ENCODE measurements around the gene BARX2. TPM values are rescaled to one million over a fixed set of nuclear protein-coding genes. Genes with fewer than 3 reads are reported as not detected.
A peak's percentile ranks its signal among the peaks of the same experiment; 100 is the strongest.

The BARX2 gene
- total RNA-seq, 2 donors from 2014 or later = 0.16 to 6.1 TPM

- no peak for ATAC-seq
- H3K36me3 Mint-ChIP-seq = no peaks in the 10 kb centered on the region
Observed at GRCh38 chr11:129387434-129387833, 11.8 kb downstream of the BARX2 start.

GRCh38 chr11:129388824-129389223 lies 13.2 kb downstream of the BARX2 start:
- Mint-ChIP-seq H3K27ac (no peak overlapping the region), H3K9me3 (no peaks in the 10 kb centered on the region), H3K36me3 (no peaks in the 10 kb centered on the region)
- no peak for ATAC-seq
- DNase-seq (ENCODE audit: low spot score in 2 of 2) = no peak

More at GRCh38 chr11:129387434-129387833, 11.8 kb downstream of the BARX2 start:
- no peak overlapping the region for H3K27ac Mint-ChIP-seq
- no peak for DNase-seq (ENCODE audit: low spot score in 2 of 2)
- no peaks in the 10 kb centered on the region for H3K9me3 Mint-ChIP-seq

DNA sequence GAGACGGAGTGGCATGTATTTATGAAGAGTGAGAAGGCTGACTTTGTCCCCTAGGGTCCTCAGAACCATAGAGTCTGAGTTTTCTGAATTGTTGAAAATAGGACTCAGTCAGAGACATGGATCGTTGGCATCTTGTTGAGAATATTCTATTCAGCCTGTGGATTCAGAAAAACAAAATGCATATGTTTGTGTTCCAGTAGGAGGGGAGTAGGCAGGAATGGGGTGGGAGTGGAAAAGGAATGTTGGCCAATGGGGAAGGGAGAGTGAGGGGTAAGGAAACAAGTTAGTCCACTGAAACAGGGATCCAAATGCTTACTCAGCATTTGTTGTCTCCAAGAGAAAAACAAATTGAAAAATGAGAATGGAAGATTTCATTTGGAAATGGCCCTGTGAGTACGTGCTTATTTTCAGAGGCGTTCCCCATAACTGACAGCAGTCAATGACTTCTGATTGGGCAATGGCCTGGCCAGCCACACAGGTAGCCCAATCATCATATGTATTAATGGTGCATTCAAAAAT lies 14.7 kb downstream of the BARX2 start:
- ATAC-seq (no peak), DNase-seq (ENCODE audit: low spot score in 2 of 2) (no peak)
- no peaks in the 10 kb centered on the region for H3K36me3 Mint-ChIP-seq
- no peak overlapping the region for H3K27ac Mint-ChIP-seq
- H3K9me3 Mint-ChIP-seq = no peaks in the 10 kb centered on the region

- H3K27ac Mint-ChIP-seq = no peak overlapping the region
- DNase-seq (ENCODE audit: low spot score in 2 of 2) (no peak), ATAC-seq (no peak)
- H3K9me3 Mint-ChIP-seq = no peaks in the 10 kb centered on the region
- no peaks in the 10 kb centered on the region for H3K36me3 Mint-ChIP-seq
Observed at GRCh38 chr11:129391360-129391759, 15.7 kb downstream of the BARX2 start.

DNA sequence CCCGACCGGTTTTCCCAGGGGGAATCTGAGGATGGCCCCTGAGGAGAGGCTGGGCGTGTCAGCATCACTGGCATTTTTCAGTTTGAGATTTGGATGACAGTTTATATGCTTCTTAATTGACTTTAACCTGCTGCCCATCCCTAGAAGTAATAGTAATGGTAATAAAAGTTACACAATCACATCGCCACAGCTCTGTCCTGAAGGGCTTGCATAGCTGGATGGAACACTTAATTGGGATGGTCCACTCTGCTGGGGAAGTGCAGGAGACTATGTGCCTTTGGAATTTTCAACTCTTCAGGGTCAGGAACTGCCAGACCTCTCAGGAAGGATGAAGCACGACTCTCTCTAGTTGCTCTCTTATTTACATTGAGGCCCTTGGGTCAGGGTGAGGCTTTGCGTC lies 16.2 kb downstream of the BARX2 start:
- H3K27ac Mint-ChIP-seq = no peak overlapping the region
- no peaks in the 10 kb centered on the region for H3K36me3 Mint-ChIP-seq
- DNase-seq (ENCODE audit: low spot score in 2 of 2) (no peak), ATAC-seq (no peak)
- H3K9me3 Mint-ChIP-seq = no peaks in the 10 kb centered on the region

DNA sequence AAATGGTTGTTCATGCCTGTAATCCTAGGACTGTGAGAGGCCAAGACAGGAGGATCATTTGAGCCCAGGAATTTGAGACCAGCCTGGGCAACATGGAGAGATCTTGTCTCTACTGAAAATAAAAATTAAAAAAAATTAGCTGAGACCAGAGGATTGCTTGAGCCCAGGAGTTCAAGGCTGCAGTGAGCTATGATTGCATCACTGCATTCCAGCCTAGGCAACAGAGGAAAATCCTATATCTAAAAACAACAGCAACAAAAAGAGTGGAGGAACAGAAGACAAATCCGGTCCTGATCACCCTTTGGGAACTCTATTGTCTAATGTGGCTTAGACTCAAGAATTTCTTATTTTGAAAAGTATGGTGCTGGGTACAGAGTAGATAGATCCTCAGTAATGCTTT lies 17.3 kb downstream of the BARX2 start:
- H3K36me3 Mint-ChIP-seq = no peaks in the 10 kb centered on the region
- DNase-seq (ENCODE audit: low spot score in 2 of 2) = no peak
- ATAC-seq = no peak
- H3K9me3 Mint-ChIP-seq = no peaks in the 10 kb centered on the region
- no peak overlapping the region for H3K27ac Mint-ChIP-seq

DNA sequence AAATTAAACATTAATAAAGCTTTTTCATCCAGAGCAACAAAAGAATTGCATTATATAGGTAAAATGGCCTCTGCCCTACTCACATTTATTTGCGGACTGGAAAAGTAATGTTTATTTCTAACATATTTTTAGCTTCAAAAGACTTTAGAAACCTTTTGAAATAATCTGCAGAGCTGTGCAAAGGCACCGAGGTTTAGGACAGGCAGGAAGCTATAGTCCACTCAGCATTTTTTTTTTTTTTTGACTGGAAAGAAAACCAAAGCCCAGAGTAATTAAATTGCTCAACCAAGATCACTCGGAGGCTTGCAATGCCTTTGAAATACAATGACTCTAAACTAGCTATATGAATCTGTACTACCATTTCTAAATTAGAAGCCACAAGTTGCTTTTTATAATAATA lies 19.1 kb downstream of the BARX2 start:
- peaks cover 4 to 5% of the 10 kb centered on the region in 2 donors for H3K9me3 Mint-ChIP-seq
- ATAC-seq (no peak), DNase-seq (ENCODE audit: low spot score in 2 of 2) (no peak)
- H3K27ac Mint-ChIP-seq = no peak overlapping the region
- H3K36me3 Mint-ChIP-seq = no peaks in the 10 kb centered on the region

DNA sequence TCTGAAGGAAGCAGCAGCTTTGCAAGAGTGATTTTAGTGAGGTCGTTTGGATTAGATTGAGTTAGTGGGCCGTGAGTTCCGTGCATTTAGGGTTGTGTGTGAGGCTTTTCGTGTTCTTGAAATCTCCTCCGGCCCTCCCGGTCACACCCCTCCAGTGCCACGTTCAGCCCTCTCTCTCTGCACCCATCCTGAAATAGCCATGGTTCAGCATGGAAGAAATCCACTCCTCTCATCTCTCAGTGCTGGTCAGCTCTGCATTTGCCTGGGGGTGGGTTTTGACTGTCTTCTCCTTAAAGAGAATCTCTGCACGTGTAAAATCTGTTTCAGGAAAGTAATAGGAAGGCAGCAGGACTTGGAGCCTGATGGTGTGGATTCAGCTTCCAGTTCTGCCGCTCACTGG lies 19.8 kb downstream of the BARX2 start:
- no peak for DNase-seq (ENCODE audit: low spot score in 2 of 2)
- Mint-ChIP-seq H3K27ac (no peak overlapping the region), H3K9me3 (peaks cover 4 to 7% of the 10 kb centered on the region in 2 donors), H3K36me3 (no peaks in the 10 kb centered on the region)
- ATAC-seq = no peak

- ATAC-seq = no peak
- Mint-ChIP-seq H3K9me3 (peaks cover 4 to 11% of the 10 kb centered on the region in 2 donors), H3K27ac (no peak overlapping the region), H3K36me3 (no peaks in the 10 kb centered on the region)
- no peak for DNase-seq (ENCODE audit: low spot score in 2 of 2)
Observed at GRCh38 chr11:129395883-129396282, 20.2 kb downstream of the BARX2 start.

GRCh38 chr11:129396454-129396853 lies 20.8 kb downstream of the BARX2 start:
- no peak for DNase-seq (ENCODE audit: low spot score in 2 of 2)
- no peak for ATAC-seq
- H3K9me3 Mint-ChIP-seq = peaks cover 4 to 13% of the 10 kb centered on the region in 2 donors
- H3K27ac Mint-ChIP-seq = no peak overlapping the region
- H3K36me3 Mint-ChIP-seq = no peaks in the 10 kb centered on the region

- H3K9me3 Mint-ChIP-seq = peaks cover 4 to 13% of the 10 kb centered on the region in 2 donors
- no peak for ATAC-seq
- DNase-seq (ENCODE audit: low spot score in 2 of 2) = no peak
- H3K27ac Mint-ChIP-seq = no peak overlapping the region
- no peaks in the 10 kb centered on the region for H3K36me3 Mint-ChIP-seq
Observed at GRCh38 chr11:129402206-129403171, 26.8 kb downstream of the BARX2 start.

DNA sequence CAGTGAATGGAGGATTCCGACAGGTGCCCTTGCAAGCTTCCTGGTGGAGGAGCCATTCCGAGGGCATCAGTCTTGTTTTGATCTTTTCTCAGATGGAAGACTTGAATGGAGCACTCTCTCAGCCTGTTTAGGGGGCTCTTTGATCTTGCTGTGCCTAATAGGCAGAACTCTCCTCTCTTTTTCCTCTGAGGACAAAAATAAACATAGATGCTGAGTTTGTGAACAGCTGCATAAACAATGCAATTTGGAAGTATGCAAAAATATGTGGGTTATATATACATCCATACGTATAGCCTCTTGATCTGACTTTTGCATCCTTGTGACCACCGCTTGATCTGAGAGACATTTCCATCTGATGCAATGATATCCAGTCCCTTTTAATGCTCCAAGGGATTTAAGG lies 29.1 kb downstream of the BARX2 start:
- Mint-ChIP-seq H3K36me3 (no peaks in the 10 kb centered on the region), H3K9me3 (peaks cover 0 to 8% of the 10 kb centered on the region in 2 donors), H3K27ac (no peak overlapping the region)
- DNase-seq (ENCODE audit: low spot score in 2 of 2) (no peak), ATAC-seq (no peak)

DNA sequence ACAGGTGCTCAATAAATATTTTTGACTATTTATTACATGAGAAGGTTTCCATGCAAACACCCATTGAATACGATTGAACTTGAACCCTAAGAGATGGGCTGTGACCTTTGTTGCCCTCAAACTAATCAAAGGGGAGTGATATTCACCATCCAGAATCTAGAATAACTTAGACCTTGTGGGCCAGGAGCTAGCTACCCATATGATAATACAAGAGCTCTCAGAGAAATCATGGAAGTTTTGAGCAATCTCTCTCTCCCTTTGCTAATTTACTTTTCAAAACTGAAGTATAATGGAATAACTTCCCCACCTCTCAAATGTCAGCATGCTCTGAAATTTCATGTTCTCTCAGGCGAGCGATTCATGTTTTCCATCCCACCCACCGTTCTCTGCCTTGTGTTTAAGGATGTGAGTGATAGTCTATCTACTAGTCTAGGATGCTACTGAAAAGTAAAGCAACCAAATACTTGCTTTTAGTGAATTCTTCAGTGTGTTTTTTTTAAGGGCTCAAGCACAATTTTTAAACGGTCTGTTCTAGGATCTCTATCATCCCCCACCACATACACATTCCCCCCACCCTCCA lies 33.3 kb downstream of the BARX2 start:
- ATAC-seq (peak in 1 of 2 donors; percentile 54), DNase-seq (ENCODE audit: low spot score in 2 of 2) (no peak)
- Mint-ChIP-seq H3K27ac (no peak overlapping the region), H3K9me3 (no peaks in the 10 kb centered on the region), H3K36me3 (no peaks in the 10 kb centered on the region)

DNA sequence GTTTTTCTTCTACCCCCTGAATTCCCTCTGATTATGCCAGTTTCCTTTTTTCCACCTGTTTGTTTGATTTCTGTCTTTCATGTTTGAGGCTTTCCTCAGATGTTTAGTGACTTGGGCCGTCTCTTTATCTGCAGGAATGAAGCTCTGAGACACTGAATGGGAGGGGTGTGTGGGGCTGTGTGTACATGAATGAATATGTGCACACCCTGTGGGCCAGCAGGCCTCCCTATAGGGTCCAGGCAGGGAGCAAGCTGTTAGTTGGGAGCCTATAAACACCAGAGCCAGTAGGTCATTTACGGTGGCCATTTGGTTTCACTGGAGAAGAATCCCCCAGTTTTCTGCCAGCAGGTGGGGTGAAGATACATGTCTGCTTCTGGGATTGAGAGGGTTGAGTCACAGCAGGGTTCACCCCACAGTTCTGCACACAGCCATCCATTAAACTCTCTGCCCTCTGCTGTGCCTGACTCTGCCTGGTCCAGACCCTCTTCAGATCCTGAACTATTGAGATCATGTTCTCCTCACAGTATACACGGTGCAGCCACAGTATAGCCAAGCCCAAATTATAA lies 34.8 kb downstream of the BARX2 start:
- Mint-ChIP-seq H3K9me3 (no peaks in the 10 kb centered on the region), H3K27ac (no peak overlapping the region), H3K36me3 (no peaks in the 10 kb centered on the region)
- DNase-seq (ENCODE audit: low spot score in 2 of 2) (no peak), ATAC-seq (peak in 1 of 2 donors; percentile 37)

DNA sequence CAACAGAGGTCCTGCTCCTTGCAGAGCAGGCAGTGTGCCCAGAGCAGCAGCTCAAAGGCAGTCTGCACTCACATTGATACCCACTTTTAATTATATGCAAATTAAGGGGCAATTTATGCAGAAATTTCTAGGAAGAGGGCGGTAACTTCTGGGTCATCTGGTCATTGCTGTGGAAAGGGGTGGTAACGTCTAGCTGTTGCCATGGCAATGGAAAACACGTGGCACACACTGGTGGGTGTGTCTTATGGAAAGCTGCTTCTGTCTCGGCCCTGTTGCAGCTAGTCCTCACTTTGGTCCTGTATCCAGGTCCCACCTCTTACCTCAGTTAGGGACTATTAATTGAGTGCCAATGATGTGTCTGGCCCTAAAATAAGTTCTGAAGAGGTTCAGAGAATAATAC lies 36.8 kb downstream of the BARX2 start:
- Mint-ChIP-seq H3K27ac (no peak overlapping the region), H3K9me3 (no peaks in the 10 kb centered on the region), H3K36me3 (peaks cover 0 to 4% of the 10 kb centered on the region in 2 donors)
- no peak for ATAC-seq
- DNase-seq (ENCODE audit: low spot score in 2 of 2) = no peak

GRCh38 chr11:129414144-129414872 lies 38.7 kb downstream of the BARX2 start:
- no peak for ATAC-seq
- no peak overlapping the region for H3K27ac Mint-ChIP-seq
- H3K9me3 Mint-ChIP-seq = no peaks in the 10 kb centered on the region
- no peak for DNase-seq (ENCODE audit: low spot score in 2 of 2)
- peaks cover 0 to 4% of the 10 kb centered on the region in 2 donors for H3K36me3 Mint-ChIP-seq

Measured in activated naive CD4-positive, alpha-beta T cell treated with anti-CD3 and anti-CD28 coated beads, Interleukin-2, amount 50 U/mL, for 72 hours (primary cell).